Measurements from ENCODE around the gene MPC1. TPM values are rescaled to one million over a fixed set of nuclear protein-coding genes. Genes with fewer than 3 reads are reported as not detected.
"Not testable (repeated sequence)": the region's sequence is repeated elsewhere in the genome, so short reads cannot be mapped to it uniquely, and the experiment has no call there.

MPC1 gene
- total and polyA plus RNA-seq, 2 donors (not counting 3 experiments of a cell fraction or from before 2014, with no cell fraction given) = 15.5 to 17.5 TPM

- H4K20me1 ChIP-seq (replicated peaks; ENCODE audit: control insufficient read depth, extremely low read depth, insufficient read depth, low read length); POLR2A ChIA-PET; H2AFZ ChIP-seq (ENCODE audit: low read depth, low read length); H3K4me2 ChIP-seq (ENCODE audit: insufficient read depth, low read length); H3K4me1 ChIP-seq (ENCODE audit: control insufficient read depth, extremely low read depth, insufficient read depth, low read length); BruUV-seq (replicated peaks); H3K9me3 ChIP-seq (replicated peaks; ENCODE audit: control insufficient read depth, insufficient read depth, low read length); dilution Hi-C loops (cut with MboI; ENCODE audit: extremely low pct_ligation_motif_present, low sequenced_read_pairs); DNase-seq (ENCODE audit: low read depth, low spot score); H3K9ac ChIP-seq (replicated peaks; ENCODE audit: extremely low read depth, insufficient read depth, low read length); FAIRE-seq; H3K4me3 ChIP-seq (replicated peaks in 1 of 3; ENCODE audit: insufficient read depth in 1 of 3, low read depth in 1 of 3, low read length in 3 of 3); H3K9me1 ChIP-seq (replicated peaks; ENCODE audit: control insufficient read depth, extremely low read depth, insufficient read depth, low read length); H3K36me3 ChIP-seq (ENCODE audit: control insufficient read depth in 2 of 2, extremely low read depth in 1 of 2, insufficient read depth in 2 of 2, low read length in 2 of 2); H3K79me2 ChIP-seq (ENCODE audit: control insufficient read depth, insufficient read depth, low read length); intact Hi-C loops (cut with micrococcal nuclease); H3K27ac ChIP-seq (ENCODE audit: insufficient read depth, low read depth, low read length): not testable (repeated sequence)
- CTCF ChIA-PET = interaction anchor here (1.7 to 2.7 kb wide), 2 partner anchors 8 to 118 kb away, joined by 8 to 21 read pairs; no protein-coding TSS in a partner anchor
- H3K27me3 ChIP-seq (ENCODE audit: control insufficient read depth in 2 of 2, insufficient read depth in 2 of 2, low read length in 2 of 2) = peaks cover 4 to 13% of the 10 kb centered on the region in 2 experiments
These were observed 10.2 kb upstream of the MPC1 start for GRCh38 chr6:166392755-166393534.

DNA sequence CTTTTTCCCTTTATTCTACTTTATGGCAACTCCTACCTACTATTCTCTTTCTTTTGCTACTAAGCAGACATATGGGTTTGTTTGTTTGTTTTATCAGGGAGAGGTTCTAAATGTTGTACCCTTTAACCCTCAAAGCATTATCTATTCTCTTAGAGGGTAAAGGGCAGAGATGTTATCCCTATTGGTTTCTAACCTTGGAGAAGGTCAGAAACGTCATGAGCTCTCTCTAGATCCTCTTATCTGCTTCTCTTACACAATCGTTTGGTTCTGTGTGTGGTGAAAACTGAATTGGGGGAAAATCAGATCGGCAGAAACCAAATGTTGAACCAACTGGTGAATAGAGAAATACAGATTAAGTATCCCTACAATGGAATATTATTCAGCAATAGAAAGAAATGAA lies 6.4 kb upstream of the MPC1 start:
- ChIA-PET POLR2A (no interaction called here), CTCF (interaction anchor here (1.4 to 3.3 kb wide), 4 partner anchors 11 to 113 kb away, joined by 3 to 17 read pairs (median 6); no protein-coding TSS in a partner anchor)
- no peak for DNase-seq (ENCODE audit: low read depth, low spot score)
- no peak for TF ChIP-seq EZH2 (IDR thresholded peaks at IDR 0.05; ENCODE audit: borderline replicate concordance, low read depth, low read length, severe bottlenecking)
- TF ChIP-seq, protein P1, sequence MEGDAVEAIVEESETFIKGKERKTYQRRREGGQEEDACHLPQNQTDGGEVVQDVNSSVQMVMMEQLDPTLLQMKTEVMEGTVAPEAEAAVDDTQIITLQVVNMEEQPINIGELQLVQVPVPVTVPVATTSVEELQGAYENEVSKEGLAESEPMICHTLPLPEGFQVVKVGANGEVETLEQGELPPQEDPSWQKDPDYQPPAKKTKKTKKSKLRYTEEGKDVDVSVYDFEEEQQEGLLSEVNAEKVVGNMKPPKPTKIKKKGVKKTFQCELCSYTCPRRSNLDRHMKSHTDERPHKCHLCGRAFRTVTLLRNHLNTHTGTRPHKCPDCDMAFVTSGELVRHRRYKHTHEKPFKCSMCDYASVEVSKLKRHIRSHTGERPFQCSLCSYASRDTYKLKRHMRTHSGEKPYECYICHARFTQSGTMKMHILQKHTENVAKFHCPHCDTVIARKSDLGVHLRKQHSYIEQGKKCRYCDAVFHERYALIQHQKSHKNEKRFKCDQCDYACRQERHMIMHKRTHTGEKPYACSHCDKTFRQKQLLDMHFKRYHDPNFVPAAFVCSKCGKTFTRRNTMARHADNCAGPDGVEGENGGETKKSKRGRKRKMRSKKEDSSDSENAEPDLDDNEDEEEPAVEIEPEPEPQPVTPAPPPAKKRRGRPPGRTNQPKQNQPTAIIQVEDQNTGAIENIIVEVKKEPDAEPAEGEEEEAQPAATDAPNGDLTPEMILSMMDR (IDR thresholded peaks at IDR 0.05; ENCODE audit: extremely low read depth in 1 of 2, insufficient read depth in 1 of 2, low read depth in 1 of 2, low read length in 2 of 2) = no peak
- TF ChIP-seq MYC (IDR thresholded peaks at IDR 0.05; ENCODE audit: low read depth, low read length) = no peak
- no peak for TF ChIP-seq POLR2A (IDR thresholded peaks at IDR 0.05; ENCODE audit: low read depth, low read length)
- no peak for TF ChIP-seq MAX (IDR thresholded peaks at IDR 0.05; ENCODE audit: insufficient read depth, insufficient read length)
- no peak for TF ChIP-seq FOS (IDR thresholded peaks at IDR 0.05; ENCODE audit: borderline replicate concordance, insufficient read depth, low read length)
- TF ChIP-seq POLR2AphosphoS5 (IDR thresholded peaks at IDR 0.05; ENCODE audit: insufficient read depth, low read depth, low read length) = no peak
- no peak for TF ChIP-seq GATA2 (IDR thresholded peaks at IDR 0.05; ENCODE audit: insufficient read depth, insufficient read length, low read depth, low read length)
- no peak for TF ChIP-seq JUN (IDR thresholded peaks at IDR 0.05; ENCODE audit: borderline replicate concordance, insufficient read depth, insufficient read length, low read depth)
- Histone ChIP-seq H3K4me2 (ENCODE audit: insufficient read depth, low read length) (no peak overlapping the region), H3K36me3 (ENCODE audit: control insufficient read depth in 2 of 2, extremely low read depth in 1 of 2, insufficient read depth in 2 of 2, low read length in 2 of 2) (no peaks in the 10 kb centered on the region), H3K4me1 (ENCODE audit: control insufficient read depth, extremely low read depth, insufficient read depth, low read length) (no peaks in the 10 kb centered on the region), H3K27me3 (ENCODE audit: control insufficient read depth in 2 of 2, insufficient read depth in 2 of 2, low read length in 2 of 2) (peaks cover 4 to 7% of the 10 kb centered on the region in 2 experiments), H3K79me2 (ENCODE audit: control insufficient read depth, insufficient read depth, low read length) (no peaks in the 10 kb centered on the region), H3K9me1 (replicated peaks; ENCODE audit: control insufficient read depth, extremely low read depth, insufficient read depth, low read length) (no peaks in the 10 kb centered on the region), H4K20me1 (replicated peaks; ENCODE audit: control insufficient read depth, extremely low read depth, insufficient read depth, low read length) (no peaks in the 10 kb centered on the region), H3K4me3 (replicated peaks in 1 of 3; ENCODE audit: insufficient read depth in 1 of 3, low read depth in 1 of 3, low read length in 3 of 3) (no peak overlapping the region), H3K9me3 (replicated peaks; ENCODE audit: control insufficient read depth, insufficient read depth, low read length) (no peaks in the 10 kb centered on the region), H2AFZ (ENCODE audit: low read depth, low read length) (no peak overlapping the region), H3K27ac (ENCODE audit: insufficient read depth, low read depth, low read length) (no peak overlapping the region), H3K9ac (replicated peaks; ENCODE audit: extremely low read depth, insufficient read depth, low read length) (no peak overlapping the region)
- BruUV-seq (replicated peaks) = no TSS peak
- dilution Hi-C loops (cut with MboI; ENCODE audit: extremely low pct_ligation_motif_present, low sequenced_read_pairs) (no loop called here), intact Hi-C loops (cut with micrococcal nuclease) (no loop called here)
- no peak for FAIRE-seq
